Adrenal gland (tissue), 5 donors: ENCODE results near the gene SCAI.

Experiments used
- POLR2A ChIP-seq, 2 donors: fragments of 450-650 bp; IDR thresholded peaks; one replicate each; pipeline ENCODE4 v1.6.1; 2017; ENCODE audit warnings: antibody characterized with exemption in 2 of 2, mild to moderate bottlenecking in 2 of 2, moderate library complexity in 1 of 2
- TF ChIP-seq, protein P1 (sequence below), 6 experiments: fragments of 450-650 bp in 4 of 6; fragments of 200-600 bp in 2 of 6; sonication (generic) in 1 of 6; IDR thresholded peaks; 1 replicate in 5 of 6; 2 replicates in 1 of 6; pipeline versions ENCODE4 v1.5.1 to v1.8.0; 2016 to 2021; ENCODE audit warnings: antibody characterized with exemption in 6 of 6, mild to moderate bottlenecking in 2 of 6, moderate library complexity in 1 of 6
- donor health status: DM: no; HTN: no; CAD: no.

DNA sequence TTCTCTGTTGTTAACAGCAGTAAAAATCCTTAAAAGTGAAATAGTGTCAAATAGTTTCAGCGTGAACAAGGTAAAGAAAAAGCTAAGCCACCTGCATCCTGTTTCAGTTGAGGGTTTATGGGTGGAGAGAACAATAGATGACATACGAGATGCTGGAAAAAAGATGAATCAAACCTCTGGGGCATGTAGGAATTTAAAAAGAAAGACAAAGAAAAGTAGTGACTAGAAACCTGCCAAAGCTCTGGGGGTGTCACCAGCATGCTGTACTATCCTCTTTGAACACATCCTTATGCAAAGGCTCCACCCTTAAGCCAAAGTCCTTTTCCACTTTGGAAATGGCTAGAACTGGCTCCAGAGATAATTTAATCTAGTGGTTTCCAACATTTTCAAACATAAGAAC is 22.2 kb downstream of the SCAI start:
- TF ChIP-seq, protein P1, sequence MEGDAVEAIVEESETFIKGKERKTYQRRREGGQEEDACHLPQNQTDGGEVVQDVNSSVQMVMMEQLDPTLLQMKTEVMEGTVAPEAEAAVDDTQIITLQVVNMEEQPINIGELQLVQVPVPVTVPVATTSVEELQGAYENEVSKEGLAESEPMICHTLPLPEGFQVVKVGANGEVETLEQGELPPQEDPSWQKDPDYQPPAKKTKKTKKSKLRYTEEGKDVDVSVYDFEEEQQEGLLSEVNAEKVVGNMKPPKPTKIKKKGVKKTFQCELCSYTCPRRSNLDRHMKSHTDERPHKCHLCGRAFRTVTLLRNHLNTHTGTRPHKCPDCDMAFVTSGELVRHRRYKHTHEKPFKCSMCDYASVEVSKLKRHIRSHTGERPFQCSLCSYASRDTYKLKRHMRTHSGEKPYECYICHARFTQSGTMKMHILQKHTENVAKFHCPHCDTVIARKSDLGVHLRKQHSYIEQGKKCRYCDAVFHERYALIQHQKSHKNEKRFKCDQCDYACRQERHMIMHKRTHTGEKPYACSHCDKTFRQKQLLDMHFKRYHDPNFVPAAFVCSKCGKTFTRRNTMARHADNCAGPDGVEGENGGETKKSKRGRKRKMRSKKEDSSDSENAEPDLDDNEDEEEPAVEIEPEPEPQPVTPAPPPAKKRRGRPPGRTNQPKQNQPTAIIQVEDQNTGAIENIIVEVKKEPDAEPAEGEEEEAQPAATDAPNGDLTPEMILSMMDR (IDR thresholded peaks at IDR 0.05), result no peak
- TF ChIP-seq POLR2A (IDR thresholded peaks at IDR 0.05), result no peak
